ENCODE measurements around the gene CLIP3.

Gene CLIP3

GRCh38 chr19:36027696-36028095 lies 5.0 kb downstream of the CLIP3 start:
- H3K4me1 ChIP-seq (ENCODE audit: insufficient read depth, poor library complexity, severe bottlenecking), result no peaks in the 10 kb centered on the region
- H3K9me3 ChIP-seq (ENCODE audit: severe bottlenecking), result no peaks in the 10 kb centered on the region
- no peak for DNase-seq (ENCODE audit: low spot score)
- no peak overlapping the region for H3K4me3 ChIP-seq (ENCODE audit: severe bottlenecking)
- no peak overlapping the region for H3K27ac ChIP-seq (ENCODE audit: poor library complexity, severe bottlenecking)
- TF ChIP-seq CTCF (IDR thresholded peaks at IDR 0.05; ENCODE audit: poor library complexity, severe bottlenecking), result no peak
- no peak for ATAC-seq (ENCODE audit: low read depth)
- peaks cover 7% of the 10 kb centered on the region for H3K36me3 ChIP-seq (ENCODE audit: low read depth)
- no peaks in the 10 kb centered on the region for H3K27me3 ChIP-seq (ENCODE audit: insufficient read depth, poor library complexity, severe bottlenecking)

- Histone ChIP-seq H3K4me1 (ENCODE audit: insufficient read depth, poor library complexity, severe bottlenecking) (no peaks in the 10 kb centered on the region), H3K4me3 (ENCODE audit: severe bottlenecking) (no peak overlapping the region), H3K9me3 (ENCODE audit: severe bottlenecking) (no peaks in the 10 kb centered on the region), H3K36me3 (ENCODE audit: low read depth) (peaks cover 21% of the 10 kb centered on the region), H3K27ac (ENCODE audit: poor library complexity, severe bottlenecking) (no peak overlapping the region), H3K27me3 (ENCODE audit: insufficient read depth, poor library complexity, severe bottlenecking) (no peaks in the 10 kb centered on the region)
- ATAC-seq (ENCODE audit: low read depth) (no peak), DNase-seq (ENCODE audit: low spot score) (no peak)
- no peak for TF ChIP-seq CTCF (IDR thresholded peaks at IDR 0.05; ENCODE audit: poor library complexity, severe bottlenecking)
Measured at GRCh38 chr19:36026091-36026876, 6.4 kb downstream of the CLIP3 start.

DNA sequence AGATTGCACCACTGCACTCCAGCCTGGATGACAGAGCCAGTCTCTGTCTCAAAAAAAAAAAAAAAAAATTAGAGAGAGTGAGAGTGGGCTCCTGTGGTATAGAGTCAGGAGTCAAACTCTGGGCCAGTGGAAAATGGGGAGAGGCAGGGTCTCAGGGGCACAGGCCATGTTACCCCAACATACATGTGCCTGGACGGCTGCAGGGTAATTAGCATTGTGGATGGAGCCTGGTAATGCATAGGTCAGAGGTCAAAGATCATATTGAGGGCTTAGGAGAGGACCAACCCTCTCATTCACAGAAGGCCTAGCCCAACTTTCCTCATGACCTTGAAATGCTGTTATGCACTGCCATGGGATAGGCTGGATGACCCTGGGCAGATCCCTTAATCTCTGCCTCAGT lies 7.1 kb downstream of the CLIP3 start:
- no peak overlapping the region for H3K27ac ChIP-seq (ENCODE audit: poor library complexity, severe bottlenecking)
- no peak for ATAC-seq (ENCODE audit: low read depth)
- H3K4me1 ChIP-seq (ENCODE audit: insufficient read depth, poor library complexity, severe bottlenecking), result no peaks in the 10 kb centered on the region
- no peak overlapping the region for H3K4me3 ChIP-seq (ENCODE audit: severe bottlenecking)
- no peak for TF ChIP-seq CTCF (IDR thresholded peaks at IDR 0.05; ENCODE audit: poor library complexity, severe bottlenecking)
- no peak for DNase-seq (ENCODE audit: low spot score)
- no peaks in the 10 kb centered on the region for H3K27me3 ChIP-seq (ENCODE audit: insufficient read depth, poor library complexity, severe bottlenecking)
- H3K36me3 ChIP-seq (ENCODE audit: low read depth), result peaks cover 22% of the 10 kb centered on the region
- no peaks in the 10 kb centered on the region for H3K9me3 ChIP-seq (ENCODE audit: severe bottlenecking)

GRCh38 chr19:36023432-36023831 lies 9.2 kb downstream of the CLIP3 start:
- Histone ChIP-seq H3K4me3 (ENCODE audit: severe bottlenecking) (no peak overlapping the region), H3K27ac (ENCODE audit: poor library complexity, severe bottlenecking) (no peak overlapping the region), H3K4me1 (ENCODE audit: insufficient read depth, poor library complexity, severe bottlenecking) (no peaks in the 10 kb centered on the region), H3K27me3 (ENCODE audit: insufficient read depth, poor library complexity, severe bottlenecking) (no peaks in the 10 kb centered on the region), H3K36me3 (ENCODE audit: low read depth) (peaks cover 33% of the 10 kb centered on the region), H3K9me3 (ENCODE audit: severe bottlenecking) (no peaks in the 10 kb centered on the region)
- ATAC-seq (ENCODE audit: low read depth) (no peak), DNase-seq (ENCODE audit: low spot score) (no peak)
- TF ChIP-seq CTCF (IDR thresholded peaks at IDR 0.05; ENCODE audit: poor library complexity, severe bottlenecking), result no peak

DNA sequence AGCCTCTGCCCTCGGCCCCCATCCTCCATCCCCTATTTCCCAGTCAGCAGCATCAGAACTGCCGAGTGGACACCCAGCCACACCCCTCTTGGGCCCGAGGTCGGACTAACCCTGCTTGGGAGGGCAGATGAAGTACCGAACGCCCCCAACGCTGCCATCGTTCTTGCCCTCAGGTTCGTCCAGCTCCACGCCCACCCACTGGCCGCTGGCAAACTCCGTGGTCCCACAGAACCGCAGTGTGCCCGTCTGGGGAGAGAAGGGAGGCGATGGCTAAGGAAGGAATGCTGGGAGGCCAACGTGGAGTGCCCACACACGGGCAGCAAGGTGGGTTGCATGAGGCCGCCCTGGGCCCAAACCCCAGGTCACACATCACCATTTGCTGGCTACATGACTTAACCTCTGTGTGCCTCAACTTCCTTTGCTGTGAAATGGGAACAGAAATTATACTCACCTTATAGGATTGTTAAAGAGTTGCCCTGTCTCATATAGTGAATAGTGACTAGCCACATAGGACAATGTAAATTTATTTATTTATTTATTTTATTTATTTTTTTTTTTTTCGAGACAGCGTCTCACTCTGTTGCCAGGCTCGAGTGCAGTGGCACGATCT lies 13.5 kb downstream of the CLIP3 start:
- H3K4me3 ChIP-seq (ENCODE audit: severe bottlenecking), result no peak overlapping the region
- no peaks in the 10 kb centered on the region for H3K27me3 ChIP-seq (ENCODE audit: insufficient read depth, poor library complexity, severe bottlenecking)
- H3K36me3 ChIP-seq (ENCODE audit: low read depth), result peaks cover 33% of the 10 kb centered on the region
- no peaks in the 10 kb centered on the region for H3K4me1 ChIP-seq (ENCODE audit: insufficient read depth, poor library complexity, severe bottlenecking)
- ATAC-seq (ENCODE audit: low read depth) (no peak), DNase-seq (ENCODE audit: low spot score) (no peak)
- no peak for TF ChIP-seq CTCF (IDR thresholded peaks at IDR 0.05; ENCODE audit: poor library complexity, severe bottlenecking)
- H3K27ac ChIP-seq (ENCODE audit: poor library complexity, severe bottlenecking), result no peak overlapping the region
- no peaks in the 10 kb centered on the region for H3K9me3 ChIP-seq (ENCODE audit: severe bottlenecking)

Data from RWPE2 (cell line).